Stromal cell of bone marrow (primary cell): ENCODE data around the gene FRAS1.
"Not testable (repeated sequence)": the region's sequence is repeated elsewhere in the genome, so short reads cannot be mapped to it uniquely, and the experiment has no call there.

Experiments used
- DNase-seq: peaks from one replicate; pipeline ENCODE4 v3.0.0-alpha.2; 2012; ENCODE audit warnings: low read depth

Gene FRAS1

GRCh38 chr4:78510681-78511080, 453.6 kb downstream of the FRAS1 start:
- DNase-seq = no peak

DNA sequence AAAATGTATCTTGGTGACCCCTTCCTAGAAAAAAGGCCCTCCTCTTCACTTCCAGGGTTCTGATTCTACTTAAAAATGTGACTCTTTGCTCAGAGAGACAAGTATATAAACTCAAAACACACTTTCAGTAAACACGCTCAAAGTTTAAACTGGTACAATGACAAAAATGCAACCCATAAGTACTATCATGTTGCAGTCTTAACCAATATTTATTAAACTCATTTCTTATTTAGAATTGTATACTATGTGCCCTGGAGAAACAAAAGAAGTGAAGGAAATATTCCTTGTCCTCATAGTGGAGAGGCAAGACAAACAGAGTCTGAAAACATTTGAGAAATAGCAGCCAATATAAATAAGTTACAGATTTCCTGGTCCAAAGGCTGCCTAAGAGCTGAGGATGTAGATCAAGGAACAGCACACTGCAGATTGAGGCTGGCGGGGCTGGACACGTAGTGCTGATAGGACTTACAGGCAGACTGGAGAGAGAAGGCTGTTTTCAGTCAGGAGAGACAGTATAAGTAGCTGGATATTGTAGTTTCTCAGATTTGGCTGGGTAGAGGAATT, 455.3 kb downstream of the FRAS1 start:
- DNase-seq = no peak

DNA sequence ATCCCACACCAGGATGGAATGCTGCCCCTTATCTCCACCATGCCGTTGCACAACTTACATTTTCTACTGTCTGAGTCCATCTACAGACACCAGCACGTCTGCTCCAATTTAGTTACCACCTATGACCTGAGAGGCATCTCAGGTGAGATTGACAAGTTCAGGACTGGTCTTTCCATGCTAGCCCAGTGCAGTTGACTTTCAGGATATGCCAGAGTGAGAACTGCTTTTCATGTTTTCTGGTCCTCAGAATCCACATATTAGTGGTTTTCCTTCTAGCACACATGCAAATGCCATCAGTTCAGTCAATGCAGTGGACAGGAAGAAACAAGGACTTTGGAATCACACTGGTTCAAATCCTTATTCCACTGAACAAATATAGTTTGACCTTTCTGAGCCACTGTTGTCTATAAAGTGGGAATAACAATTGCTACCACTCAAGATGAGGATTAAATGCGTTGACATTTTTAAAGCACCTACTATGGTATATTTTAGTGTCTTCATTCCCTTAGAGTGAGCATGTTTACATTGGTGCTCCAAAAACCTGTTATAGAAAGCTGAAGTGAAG, 456.4 kb downstream of the FRAS1 start:
- DNase-seq = no peak

- DNase-seq = peak; percentile 25
Observed at GRCh38 chr4:78517050-78517652, 460.0 kb downstream of the FRAS1 start.

DNA sequence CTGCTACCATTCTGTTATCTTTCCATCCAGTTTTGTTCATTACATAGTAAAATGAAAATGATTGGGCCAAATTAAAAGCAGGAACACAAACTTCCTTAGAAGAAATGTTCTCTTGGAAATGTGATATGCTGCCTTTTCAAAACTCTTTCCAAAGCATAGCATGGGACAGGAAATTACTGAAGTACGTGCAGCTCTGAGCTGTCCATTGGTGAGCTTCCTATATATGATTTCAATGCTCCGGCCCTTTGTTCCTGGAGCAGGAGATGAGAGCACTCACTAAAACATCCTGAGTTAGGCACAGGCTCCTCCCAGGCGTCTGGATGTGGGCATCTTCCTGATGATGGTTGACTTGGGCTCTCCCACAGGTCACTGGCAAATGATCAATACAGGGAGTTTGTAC, 461.4 kb downstream of the FRAS1 start:
- no peak for DNase-seq

DNA sequence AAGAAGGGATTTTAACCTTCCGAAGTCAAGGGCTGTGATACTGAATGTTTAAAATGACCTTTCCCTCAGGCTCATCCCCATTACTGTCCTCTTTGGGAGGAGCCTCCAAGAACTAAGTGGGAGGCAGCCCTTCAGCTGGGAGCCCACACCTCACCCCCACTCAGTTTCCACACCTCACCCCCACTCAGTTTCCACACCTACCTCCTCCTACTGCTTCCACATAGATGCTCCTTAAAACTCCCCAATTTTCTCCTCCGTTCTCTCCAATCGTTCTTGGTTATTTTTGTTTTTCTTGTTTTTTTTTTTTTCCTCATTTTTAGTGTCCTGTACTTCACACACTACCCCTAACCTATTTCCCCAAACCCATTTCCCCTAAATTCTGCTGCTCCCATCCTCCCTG, 462.8 kb downstream of the FRAS1 start:
- no peak for DNase-seq

GRCh38 chr4:78520808-78521226, 463.7 kb downstream of the FRAS1 start:
- peak; percentile 44 for DNase-seq

DNA sequence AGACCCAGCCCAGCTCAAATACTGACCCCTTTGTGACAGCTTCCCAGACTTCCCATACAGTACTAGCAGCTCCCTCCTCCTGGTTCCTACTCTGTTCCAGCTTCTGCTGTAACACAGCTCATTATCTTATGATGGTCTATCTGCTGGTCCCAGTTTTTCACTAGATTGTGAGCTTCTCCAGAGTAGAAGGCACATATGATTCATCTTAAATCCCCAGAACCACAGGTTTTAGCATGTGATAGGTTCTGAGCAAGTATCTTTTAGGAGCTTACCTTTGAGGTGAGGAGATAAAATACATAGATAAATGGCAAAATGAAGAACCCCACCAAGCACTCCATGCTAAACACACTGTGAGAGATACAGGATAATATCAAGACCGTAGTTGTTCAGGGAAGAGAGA, 466.9 kb downstream of the FRAS1 start:
- DNase-seq = no peak

GRCh38 chr4:78525559-78525958, 468.4 kb downstream of the FRAS1 start:
- no peak for DNase-seq

DNA sequence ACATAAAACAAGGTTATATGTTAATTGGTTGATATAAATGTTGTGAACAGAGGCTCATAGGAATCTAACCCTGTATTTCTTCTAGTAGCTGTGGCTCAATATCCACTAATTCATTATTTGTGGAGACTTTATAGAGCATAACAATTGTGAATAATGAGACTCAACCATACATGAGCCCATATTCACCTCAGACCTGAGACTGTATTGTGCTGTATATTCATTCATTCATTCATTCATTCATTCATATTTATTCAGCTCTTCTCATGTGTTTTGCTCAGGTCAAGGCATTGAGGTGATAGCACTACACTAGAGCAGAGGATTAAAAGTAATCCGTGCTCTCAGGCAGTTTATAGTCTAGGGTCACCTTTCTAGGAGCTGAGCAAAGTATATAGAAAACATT, 470.0 kb downstream of the FRAS1 start:
- no peak for DNase-seq

DNA sequence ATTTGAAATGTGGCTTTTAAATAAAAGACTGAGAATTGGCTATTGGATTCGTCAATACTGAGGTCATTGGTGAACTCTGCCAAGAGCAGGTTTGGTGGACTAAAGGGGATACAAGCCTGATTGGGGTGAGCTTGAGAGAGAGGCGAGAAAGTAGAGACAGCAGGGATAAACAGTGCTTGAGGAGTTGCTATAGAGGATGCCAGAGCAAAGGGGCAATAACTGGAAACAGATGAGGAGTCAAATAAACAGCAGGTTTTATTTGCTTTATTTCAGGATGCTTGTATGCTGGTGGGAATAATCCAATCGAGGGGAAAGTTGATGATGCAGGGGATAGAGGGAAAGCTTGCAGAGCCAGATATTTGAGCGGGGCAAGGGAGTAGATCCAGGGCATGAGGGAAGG, 470.4 kb downstream of the FRAS1 start:
- DNase-seq = no peak

DNA sequence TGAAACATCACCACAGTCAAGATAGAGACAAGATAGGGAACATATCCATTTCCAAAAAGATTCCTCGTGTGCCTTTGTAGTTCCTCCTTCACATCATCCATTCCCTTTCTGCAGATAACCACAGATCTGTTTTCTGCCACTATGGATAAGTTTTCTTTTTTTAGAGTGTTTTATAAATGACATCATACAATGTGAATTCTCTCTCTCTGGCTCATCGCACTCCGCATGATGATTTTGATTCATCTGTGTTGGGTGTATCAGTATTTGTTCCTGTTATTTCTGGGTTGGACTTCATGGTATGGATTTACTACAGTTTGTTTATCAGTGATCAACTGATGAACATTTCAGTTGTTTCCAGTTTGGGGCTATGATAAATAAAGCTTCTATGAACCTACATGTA, 471.2 kb downstream of the FRAS1 start:
- no peak for DNase-seq

GRCh38 chr4:78529569-78530209, 472.6 kb downstream of the FRAS1 start:
- no peak for DNase-seq

DNA sequence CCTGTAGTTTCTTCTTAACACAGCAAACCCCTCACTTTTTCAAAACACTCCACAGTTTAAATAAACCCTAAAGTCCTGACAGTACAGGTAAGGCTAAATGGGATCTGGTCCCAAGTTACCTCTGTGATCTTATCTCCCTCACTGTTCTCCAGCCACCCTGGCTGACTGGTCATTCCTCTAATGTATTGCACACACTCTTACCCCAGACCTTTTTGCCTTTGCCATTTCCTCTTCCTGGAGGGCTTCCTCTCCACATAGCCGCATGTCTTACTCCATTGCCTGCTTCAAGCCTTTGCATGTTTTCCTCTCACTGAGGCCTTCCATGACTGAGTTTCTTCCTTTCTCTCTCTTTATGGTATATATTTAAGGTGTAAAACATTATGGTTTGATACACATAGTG, 474.9 kb downstream of the FRAS1 start:
- DNase-seq = no peak

- DNase-seq = no peak
Observed at GRCh38 chr4:78533854-78534253, 476.7 kb downstream of the FRAS1 start.

DNA sequence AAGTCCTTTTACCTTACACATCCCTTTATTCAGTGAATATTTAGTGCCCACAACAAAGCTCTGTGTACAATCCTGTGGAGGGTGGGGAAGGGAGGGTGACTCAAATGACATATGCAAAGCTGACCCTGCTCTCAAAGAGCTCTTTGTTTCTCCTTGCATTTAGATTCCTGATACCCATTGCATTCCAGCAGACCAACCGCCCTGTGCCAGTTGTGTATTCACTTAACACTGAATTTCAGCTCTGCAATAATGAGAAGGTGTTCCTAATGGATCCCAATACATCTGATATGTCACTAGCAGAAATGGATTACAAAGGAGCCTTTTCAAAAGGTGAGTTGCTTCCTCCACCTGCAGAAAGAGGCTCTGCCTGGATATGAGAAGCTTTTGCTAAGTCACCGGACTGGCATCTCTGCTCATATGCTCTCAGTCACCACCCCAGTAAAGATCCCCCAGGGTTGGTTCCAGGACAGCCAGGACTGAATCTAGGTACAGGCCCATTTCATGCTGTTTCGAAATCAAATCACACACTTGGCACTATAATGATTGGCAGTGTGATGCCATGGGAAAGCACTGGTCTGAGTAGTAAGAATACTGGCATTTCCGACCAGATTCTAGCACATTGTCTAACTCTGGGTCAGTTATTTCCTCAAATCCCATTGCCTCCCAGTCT, 477.3 kb downstream of the FRAS1 start:
- no peak for DNase-seq

DNA sequence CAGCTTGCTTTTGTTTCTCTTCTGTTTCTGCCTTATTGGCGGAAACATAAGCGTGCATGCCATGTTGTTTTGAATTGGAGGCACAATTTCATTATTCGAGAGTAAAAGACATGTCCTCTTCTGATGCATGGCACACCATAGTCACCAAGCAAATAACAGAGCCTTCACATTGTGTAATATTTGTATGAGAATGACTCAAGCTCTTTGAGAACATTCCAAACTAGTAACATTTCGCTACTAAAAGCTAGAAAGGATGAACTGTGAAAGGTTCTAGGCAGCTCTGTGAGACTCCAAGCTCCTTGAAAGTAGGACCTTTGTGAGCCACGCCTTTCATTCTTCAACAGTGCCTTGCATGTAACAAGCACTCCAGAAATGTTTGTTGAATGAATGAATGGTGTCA, 485.2 kb downstream of the FRAS1 start:
- peak; percentile 42 for DNase-seq

DNA sequence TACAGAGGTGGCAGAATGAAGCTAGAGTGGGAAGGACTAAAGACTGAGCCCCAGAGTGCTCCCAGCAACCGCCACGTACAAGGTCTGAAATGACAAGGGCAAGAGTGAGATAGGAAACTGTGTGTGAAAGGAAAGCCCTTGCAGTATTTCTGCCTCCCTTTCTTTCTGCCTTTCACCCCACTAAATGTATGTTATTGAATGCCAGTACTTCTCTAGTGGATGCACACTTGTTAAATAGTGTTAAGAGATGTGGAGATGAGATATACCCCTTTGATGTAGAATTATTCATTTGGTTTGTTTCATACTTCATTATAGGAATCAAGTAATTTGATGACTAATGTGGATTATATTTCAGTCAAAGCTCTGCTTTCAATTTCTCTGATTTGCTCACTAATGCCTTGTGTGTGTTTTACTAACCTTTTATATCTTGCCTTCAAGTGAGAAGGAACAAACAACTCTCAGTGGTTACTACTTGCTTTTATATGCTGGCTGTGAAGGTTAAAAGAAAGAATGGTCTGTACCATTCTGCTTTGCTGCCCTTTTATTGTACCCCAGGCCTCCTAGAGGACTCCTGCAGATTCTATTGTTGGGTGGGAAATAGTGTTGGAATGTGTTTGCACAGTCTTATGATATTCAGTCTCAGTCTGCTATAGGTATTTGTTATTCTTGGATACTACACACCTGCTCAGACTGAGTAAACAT, 486.5 kb downstream of the FRAS1 start:
- no peak for DNase-seq

DNA sequence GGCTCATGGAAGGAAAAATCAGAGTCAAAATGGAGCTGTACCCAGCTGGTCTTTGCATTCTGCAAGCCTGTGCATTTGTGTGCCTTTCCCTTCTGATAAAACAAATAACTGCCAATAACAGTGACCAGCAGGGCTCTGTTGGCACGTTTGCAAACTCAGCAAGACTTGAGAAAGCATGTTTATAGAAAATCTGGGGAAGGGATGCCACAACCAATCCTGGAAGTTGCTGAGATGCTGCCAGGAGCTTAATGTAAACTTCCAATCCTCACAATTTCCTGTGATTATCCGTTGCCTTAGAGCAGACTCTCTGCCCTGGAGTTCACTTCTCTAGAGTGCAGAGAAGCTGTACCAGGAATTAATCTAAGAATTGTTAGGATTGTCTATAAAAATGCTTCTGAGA, 487.6 kb downstream of the FRAS1 start:
- DNase-seq = no peak

- DNase-seq = peak; percentile 40
Observed at GRCh38 chr4:78545275-78546246, 488.4 kb downstream of the FRAS1 start.

DNA sequence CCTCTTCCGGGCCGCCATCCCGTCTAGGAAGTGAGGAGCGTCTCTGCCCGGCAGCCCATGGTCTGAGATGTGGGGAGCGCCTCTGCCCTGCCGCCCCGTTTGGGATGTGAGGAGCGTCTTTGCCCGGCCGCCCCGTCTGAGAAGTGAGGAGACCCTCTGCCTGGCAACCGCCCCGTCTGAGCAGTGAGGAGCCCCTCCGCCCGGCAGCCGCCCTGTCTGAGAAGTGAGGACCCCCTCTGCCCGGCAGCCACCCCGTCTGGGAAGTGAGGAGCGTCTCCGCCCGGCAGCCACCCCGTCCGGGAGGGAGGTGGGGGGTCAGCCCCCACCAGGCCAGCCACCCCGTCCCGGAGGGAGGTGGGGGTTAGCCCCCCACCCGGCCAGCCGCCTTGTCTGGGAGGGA, 490.8 kb downstream of the FRAS1 start:
- DNase-seq = not testable (repeated sequence)
